Measurements from ENCODE around the gene GPR157. TPM values are rescaled to one million over a fixed set of nuclear protein-coding genes. Genes with fewer than 3 reads are reported as not detected.

Gene GPR157
- total and polyA plus RNA-seq, 2 of the 13 experiments (the other 11 are each of a cell fraction or from before 2014, with no cell fraction given): 10.1 to 19.2 TPM

- H3K27ac ChIP-seq (ENCODE audit: extremely low read length, insufficient read depth, low read length): no peak overlapping the region
- DNase-seq (ENCODE audit: low spot score): no peak
- H3K9me3 ChIP-seq (ENCODE audit: low read length): no peaks in the 10 kb centered on the region
- no peaks in the 10 kb centered on the region for H3K27me3 ChIP-seq (ENCODE audit: control insufficient read depth in 1 of 2, insufficient read depth in 2 of 2, low read length in 2 of 2)
- H2AFZ ChIP-seq (ENCODE audit: low read length): no peak overlapping the region
- no peak overlapping the region for H3K4me3 ChIP-seq (replicated peaks in 1 of 3; ENCODE audit: insufficient read depth in 1 of 3, low read depth in 2 of 3, low read length in 3 of 3)
- peaks cover 2% of the 10 kb centered on the region for H3K79me2 ChIP-seq (ENCODE audit: insufficient read depth, low read length)
- ATAC-seq: no peak
- in situ Hi-C loops (cut with HindIII; ENCODE audit: extremely low pct_ligation_motif_present, low pct_unique_long_range_greater_than_20kb) (no loop called here), intact Hi-C loops (cut with micrococcal nuclease; ENCODE audit: unreplicated experiment) (no loop called here)
- 0 out of 2 replicates have a peak, but pooled peaks cover 6% of the 10 kb centered on the region for H4K20me1 ChIP-seq (ENCODE audit: insufficient read depth, low read length)
- peak; percentile 26 for FAIRE-seq
- 68% methylated on average over 5 of the region's 5 CpGs for WGBS (ENCODE audit: low lambda C conversion rate)
- BruUV-seq (replicated peaks): no TSS peak
- H3K4me2 ChIP-seq (ENCODE audit: low read depth, low read length): no peak overlapping the region
- peaks cover 13 to 20% of the 10 kb centered on the region in 2 experiments; a peak in 4 of 5 replicates for H3K36me3 ChIP-seq (replicated peaks in 1 of 2; ENCODE audit: control insufficient read depth in 1 of 2, insufficient read depth in 2 of 2, low read length in 2 of 2)
- POLR2A ChIA-PET: interaction anchor here (0.9 to 1.2 kb wide), 2 partner anchors 35 to 51 kb away, joined by 3 read pairs; no protein-coding TSS in a partner anchor
- H3K9ac ChIP-seq (ENCODE audit: insufficient read depth, low read depth, low read length): 0 out of 2 replicates have a peak overlapping the region, but pooled peaks have one; percentile 21
- CTCF ChIA-PET (ENCODE audit: low intra/inter-chr PET ratio, low total read pairs): no interaction called here
- peaks cover 30% of the 10 kb centered on the region for H3K4me1 ChIP-seq (ENCODE audit: insufficient read depth, low read length)
- TF ChIP-seq, protein P1, sequence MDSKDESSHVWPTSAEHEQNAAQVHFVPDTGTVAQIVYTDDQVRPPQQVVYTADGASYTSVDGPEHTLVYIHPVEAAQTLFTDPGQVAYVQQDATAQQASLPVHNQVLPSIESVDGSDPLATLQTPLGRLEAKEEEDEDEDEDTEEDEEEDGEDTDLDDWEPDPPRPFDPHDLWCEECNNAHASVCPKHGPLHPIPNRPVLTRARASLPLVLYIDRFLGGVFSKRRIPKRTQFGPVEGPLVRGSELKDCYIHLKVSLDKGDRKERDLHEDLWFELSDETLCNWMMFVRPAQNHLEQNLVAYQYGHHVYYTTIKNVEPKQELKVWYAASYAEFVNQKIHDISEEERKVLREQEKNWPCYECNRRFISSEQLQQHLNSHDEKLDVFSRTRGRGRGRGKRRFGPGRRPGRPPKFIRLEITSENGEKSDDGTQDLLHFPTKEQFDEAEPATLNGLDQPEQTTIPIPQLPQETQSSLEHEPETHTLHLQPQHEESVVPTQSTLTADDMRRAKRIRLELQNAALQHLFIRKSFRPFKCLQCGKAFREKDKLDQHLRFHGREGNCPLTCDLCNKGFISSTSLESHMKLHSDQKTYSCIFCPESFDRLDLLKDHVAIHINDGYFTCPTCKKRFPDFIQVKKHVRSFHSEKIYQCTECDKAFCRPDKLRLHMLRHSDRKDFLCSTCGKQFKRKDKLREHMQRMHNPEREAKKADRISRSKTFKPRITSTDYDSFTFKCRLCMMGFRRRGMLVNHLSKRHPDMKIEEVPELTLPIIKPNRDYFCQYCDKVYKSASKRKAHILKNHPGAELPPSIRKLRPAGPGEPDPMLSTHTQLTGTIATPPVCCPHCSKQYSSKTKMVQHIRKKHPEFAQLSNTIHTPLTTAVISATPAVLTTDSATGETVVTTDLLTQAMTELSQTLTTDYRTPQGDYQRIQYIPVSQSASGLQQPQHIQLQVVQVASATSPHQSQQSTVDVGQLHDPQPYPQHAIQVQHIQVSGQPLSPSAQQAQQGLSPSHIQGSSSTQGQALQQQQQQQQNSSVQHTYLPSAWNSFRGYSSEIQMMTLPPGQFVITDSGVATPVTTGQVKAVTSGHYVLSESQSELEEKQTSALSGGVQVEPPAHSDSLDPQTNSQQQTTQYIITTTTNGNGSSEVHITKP (CRISPR knock-in tag; IDR thresholded peaks at IDR 0.05; ENCODE audit: low read depth): no peak
- TF ChIP-seq ZNF713 (CRISPR knock-in tag; IDR thresholded peaks at IDR 0.05) (no peak), ZNF230 (CRISPR knock-in tag; IDR thresholded peaks at IDR 0.05) (no peak), REXO4 (CRISPR knock-in tag; IDR thresholded peaks at IDR 0.05; ENCODE audit: borderline replicate concordance) (no peak), ZNF878 (CRISPR knock-in tag; IDR thresholded peaks at IDR 0.05) (no peak), ZNF331 (CRISPR knock-in tag; IDR thresholded peaks at IDR 0.05) (no peak), ZNF20 (CRISPR knock-in tag; IDR thresholded peaks at IDR 0.05) (no peak), SETDB1 (CRISPR knock-in tag; IDR thresholded peaks at IDR 0.05; ENCODE audit: borderline replicate concordance) (no peak), REL (CRISPR knock-in tag; conservative IDR thresholded peaks at IDR 0.05) (no peak), ZNF460 (CRISPR knock-in tag; IDR thresholded peaks at IDR 0.05; ENCODE audit: borderline replicate concordance) (0 out of 2 replicates have a peak, but pooled peaks have one; percentile 13), RARG (CRISPR knock-in tag; IDR thresholded peaks at IDR 0.05; ENCODE audit: low read depth) (no peak), ZNF3 (CRISPR knock-in tag; IDR thresholded peaks at IDR 0.05) (peak; percentile 88), SRSF9 (IDR thresholded peaks at IDR 0.05; ENCODE audit: borderline replicate concordance, insufficient read depth, low read depth, low read length, poor library complexity, severe bottlenecking) (no peak)
- TF ChIP-seq, protein P2, sequence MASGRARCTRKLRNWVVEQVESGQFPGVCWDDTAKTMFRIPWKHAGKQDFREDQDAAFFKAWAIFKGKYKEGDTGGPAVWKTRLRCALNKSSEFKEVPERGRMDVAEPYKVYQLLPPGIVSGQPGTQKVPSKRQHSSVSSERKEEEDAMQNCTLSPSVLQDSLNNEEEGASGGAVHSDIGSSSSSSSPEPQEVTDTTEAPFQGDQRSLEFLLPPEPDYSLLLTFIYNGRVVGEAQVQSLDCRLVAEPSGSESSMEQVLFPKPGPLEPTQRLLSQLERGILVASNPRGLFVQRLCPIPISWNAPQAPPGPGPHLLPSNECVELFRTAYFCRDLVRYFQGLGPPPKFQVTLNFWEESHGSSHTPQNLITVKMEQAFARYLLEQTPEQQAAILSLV (CRISPR knock-in tag; IDR thresholded peaks at IDR 0.05; ENCODE audit: borderline replicate concordance): no peak
- TF ChIP-seq, protein P3, sequence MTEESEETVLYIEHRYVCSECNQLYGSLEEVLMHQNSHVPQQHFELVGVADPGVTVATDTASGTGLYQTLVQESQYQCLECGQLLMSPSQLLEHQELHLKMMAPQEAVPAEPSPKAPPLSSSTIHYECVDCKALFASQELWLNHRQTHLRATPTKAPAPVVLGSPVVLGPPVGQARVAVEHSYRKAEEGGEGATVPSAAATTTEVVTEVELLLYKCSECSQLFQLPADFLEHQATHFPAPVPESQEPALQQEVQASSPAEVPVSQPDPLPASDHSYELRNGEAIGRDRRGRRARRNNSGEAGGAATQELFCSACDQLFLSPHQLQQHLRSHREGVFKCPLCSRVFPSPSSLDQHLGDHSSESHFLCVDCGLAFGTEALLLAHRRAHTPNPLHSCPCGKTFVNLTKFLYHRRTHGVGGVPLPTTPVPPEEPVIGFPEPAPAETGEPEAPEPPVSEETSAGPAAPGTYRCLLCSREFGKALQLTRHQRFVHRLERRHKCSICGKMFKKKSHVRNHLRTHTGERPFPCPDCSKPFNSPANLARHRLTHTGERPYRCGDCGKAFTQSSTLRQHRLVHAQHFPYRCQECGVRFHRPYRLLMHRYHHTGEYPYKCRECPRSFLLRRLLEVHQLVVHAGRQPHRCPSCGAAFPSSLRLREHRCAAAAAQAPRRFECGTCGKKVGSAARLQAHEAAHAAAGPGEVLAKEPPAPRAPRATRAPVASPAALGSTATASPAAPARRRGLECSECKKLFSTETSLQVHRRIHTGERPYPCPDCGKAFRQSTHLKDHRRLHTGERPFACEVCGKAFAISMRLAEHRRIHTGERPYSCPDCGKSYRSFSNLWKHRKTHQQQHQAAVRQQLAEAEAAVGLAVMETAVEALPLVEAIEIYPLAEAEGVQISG (CRISPR knock-in tag; IDR thresholded peaks at IDR 0.05): 0 out of 2 replicates have a peak, but pooled peaks have one; percentile 9
- TF ChIP-seq, protein P4, sequence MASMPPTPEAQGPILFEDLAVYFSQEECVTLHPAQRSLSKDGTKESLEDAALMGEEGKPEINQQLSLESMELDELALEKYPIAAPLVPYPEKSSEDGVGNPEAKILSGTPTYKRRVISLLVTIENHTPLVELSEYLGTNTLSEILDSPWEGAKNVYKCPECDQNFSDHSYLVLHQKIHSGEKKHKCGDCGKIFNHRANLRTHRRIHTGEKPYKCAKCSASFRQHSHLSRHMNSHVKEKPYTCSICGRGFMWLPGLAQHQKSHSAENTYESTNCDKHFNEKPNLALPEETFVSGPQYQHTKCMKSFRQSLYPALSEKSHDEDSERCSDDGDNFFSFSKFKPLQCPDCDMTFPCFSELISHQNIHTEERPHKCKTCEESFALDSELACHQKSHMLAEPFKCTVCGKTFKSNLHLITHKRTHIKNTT (CRISPR knock-in tag; IDR thresholded peaks at IDR 0.05): no peak
Observed at GRCh38 chr1:9145714-9146113, 16.8 kb upstream of the GPR157 start.

Data from HepG2 (cell line).